ENCODE data around the gene RNF121. TPM values are rescaled to one million over a fixed set of nuclear protein-coding genes. Genes with fewer than 3 reads are reported as not detected.
A peak's percentile ranks its signal among the peaks of the same experiment; 100 is the strongest.

Gene RNF121
- total and polyA plus RNA-seq, 7 donors, result 23.0 to 51.7 (median 27.5) TPM

GRCh38 chr11:72008728-72009127 is 79.9 kb downstream of the RNF121 start:
- DNase-seq (no peak), ATAC-seq (no peak)
- no peaks in the 10 kb centered on the region for H3K27me3 ChIP-seq (ENCODE audit: insufficient read depth in 3 of 3, low read length in 2 of 3)
- no peak overlapping the region for H3K4me3 ChIP-seq
- no peak overlapping the region for H3K27ac ChIP-seq
- no peak for TF ChIP-seq CTCF (IDR thresholded peaks at IDR 0.05)
- peaks cover 8 to 100% of the 10 kb centered on the region in 2 donors for H3K36me3 ChIP-seq (ENCODE audit: insufficient read depth in 1 of 2, low read depth in 1 of 2)
- peaks cover 28% of the 10 kb centered on the region for H3K4me1 ChIP-seq
- 59 to 68% (median 59%) methylated on average over 7 of the region's 7 CpGs for WGBS, 3 donors
- H3K9me3 ChIP-seq, result no peaks in the 10 kb centered on the region
- intact Hi-C loops (cut with DNase I), result no loop called here

- no peak for TF ChIP-seq CTCF (IDR thresholded peaks at IDR 0.05)
- Histone ChIP-seq H3K36me3 (ENCODE audit: insufficient read depth in 1 of 2, low read depth in 1 of 2) (peaks cover 7 to 100% of the 10 kb centered on the region in 2 donors), H3K4me3 (no peak overlapping the region), H3K4me1 (peaks cover 32% of the 10 kb centered on the region), H3K9me3 (no peaks in the 10 kb centered on the region), H3K27ac (no peak overlapping the region), H3K27me3 (ENCODE audit: insufficient read depth in 3 of 3, low read length in 2 of 3) (no peaks in the 10 kb centered on the region)
- ATAC-seq, result no peak
- intact Hi-C loops (cut with DNase I), result no loop called here
- DNase-seq, result no peak
- 89 to 98% (median 94%) methylated on average over 6 of the region's 6 CpGs for WGBS, 3 donors
These were observed 80.3 kb downstream of the RNF121 start for GRCh38 chr11:72009156-72009555.

GRCh38 chr11:72010529-72011233 is 81.8 kb downstream of the RNF121 start:
- no peak for DNase-seq
- intact Hi-C loops (cut with DNase I), result loop anchor here (5.0 to 10.0 kb wide), 2 partner anchors 33 to 224 kb away; no protein-coding TSS in a partner anchor
- no peak overlapping the region for H3K27ac ChIP-seq

GRCh38 chr11:72012091-72012630 is 83.3 kb downstream of the RNF121 start:
- H3K36me3 ChIP-seq (ENCODE audit: insufficient read depth in 1 of 2, low read depth in 1 of 2), result peaks cover 1 to 100% of the 10 kb centered on the region in 2 donors
- intact Hi-C loops (cut with DNase I), result loop anchor here (5.0 to 10.0 kb wide), 2 partner anchors 35 to 223 kb away; no protein-coding TSS in a partner anchor

More at GRCh38 chr11:72010529-72011233, 81.8 kb downstream of the RNF121 start:
- WGBS, 3 donors, result 60 to 81% (median 63%) methylated on average over 10 of the region's 10 CpGs
- no peak for TF ChIP-seq CTCF (IDR thresholded peaks at IDR 0.05)
- Histone ChIP-seq H3K4me3 (no peak overlapping the region), H3K4me1 (peaks cover 43% of the 10 kb centered on the region), H3K9me3 (no peaks in the 10 kb centered on the region), H3K27me3 (ENCODE audit: insufficient read depth in 3 of 3, low read length in 2 of 3) (no peaks in the 10 kb centered on the region), H3K36me3 (ENCODE audit: insufficient read depth in 1 of 2, low read depth in 1 of 2) (peaks cover 3 to 100% of the 10 kb centered on the region in 2 donors)
- peak in 3 of 4 donors; percentile 24 to 37 (median 34) for ATAC-seq

More at GRCh38 chr11:72012091-72012630, 83.3 kb downstream of the RNF121 start:
- no peaks in the 10 kb centered on the region for H3K27me3 ChIP-seq (ENCODE audit: insufficient read depth in 3 of 3, low read length in 2 of 3)
- no peaks in the 10 kb centered on the region for H3K9me3 ChIP-seq
- TF ChIP-seq CTCF (IDR thresholded peaks at IDR 0.05), result no peak
- H3K27ac ChIP-seq, result peak overlapping the region; percentile 34
- 69 to 78% (median 74%) methylated on average over 5 of the region's 5 CpGs for WGBS, 3 donors
- ATAC-seq, result no peak
- H3K4me3 ChIP-seq, result no peak overlapping the region
- no peak for DNase-seq
- peaks cover 43% of the 10 kb centered on the region for H3K4me1 ChIP-seq

Measured in psoas muscle (tissue), 8 donors.